OCI-LY1 (cell line): Measurements from ENCODE around the gene TMEM115.

ENCODE experiments used
- EZH2 ChIP-seq: fragments of 200-600 bp; sonication (generic), shearing (Covaris generic); IDR thresholded peaks from 2 replicates; pipeline ENCODE4 v1.8.0; 2017; ENCODE audit warnings: borderline replicate concordance, mixed run types, mild to moderate bottlenecking, antibody characterized with exemption, low read length, moderate library complexity, mixed read lengths
- TF ChIP-seq, protein P1 (sequence below): fragments of 200-600 bp; sonication (generic), shearing (Covaris generic); IDR thresholded peaks from 2 replicates; pipeline ENCODE4 v1.5.1; 2017; ENCODE audit warnings: mild to moderate bottlenecking, antibody characterized with exemption, low read length, moderate library complexity, mixed read lengths

GRCh38 chr3:50354850-50355249 lies 4.5 kb downstream of the TMEM115 start:
- TF ChIP-seq, protein P1, sequence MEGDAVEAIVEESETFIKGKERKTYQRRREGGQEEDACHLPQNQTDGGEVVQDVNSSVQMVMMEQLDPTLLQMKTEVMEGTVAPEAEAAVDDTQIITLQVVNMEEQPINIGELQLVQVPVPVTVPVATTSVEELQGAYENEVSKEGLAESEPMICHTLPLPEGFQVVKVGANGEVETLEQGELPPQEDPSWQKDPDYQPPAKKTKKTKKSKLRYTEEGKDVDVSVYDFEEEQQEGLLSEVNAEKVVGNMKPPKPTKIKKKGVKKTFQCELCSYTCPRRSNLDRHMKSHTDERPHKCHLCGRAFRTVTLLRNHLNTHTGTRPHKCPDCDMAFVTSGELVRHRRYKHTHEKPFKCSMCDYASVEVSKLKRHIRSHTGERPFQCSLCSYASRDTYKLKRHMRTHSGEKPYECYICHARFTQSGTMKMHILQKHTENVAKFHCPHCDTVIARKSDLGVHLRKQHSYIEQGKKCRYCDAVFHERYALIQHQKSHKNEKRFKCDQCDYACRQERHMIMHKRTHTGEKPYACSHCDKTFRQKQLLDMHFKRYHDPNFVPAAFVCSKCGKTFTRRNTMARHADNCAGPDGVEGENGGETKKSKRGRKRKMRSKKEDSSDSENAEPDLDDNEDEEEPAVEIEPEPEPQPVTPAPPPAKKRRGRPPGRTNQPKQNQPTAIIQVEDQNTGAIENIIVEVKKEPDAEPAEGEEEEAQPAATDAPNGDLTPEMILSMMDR: no peak
- no peak for TF ChIP-seq EZH2
